Stimulated activated CD8-positive, alpha-beta memory T cell treated with anti-CD3 and anti-CD28 coated beads, Interleukin-7, amount 100 ng/mL, for 4 hours (primary cell): Measurements from ENCODE around the gene ADARB2.
A peak's percentile ranks its signal among the peaks of the same experiment; 100 is the strongest.
"Not testable (repeated sequence)": the region's sequence is repeated elsewhere in the genome, so short reads cannot be mapped to it uniquely, and the experiment has no call there.

Experiments
- DNase-seq, 2 donors: peaks; one replicate each; pipeline ENCODE4 v3.0.0-alpha.2; 2020; ENCODE audit warnings: low read depth in 2 of 2

Gene ADARB2

GRCh38 chr10:1426786-1427185 is 310.5 kb downstream of the ADARB2 start:
- no peak for DNase-seq

- DNase-seq: no peak
Observed at GRCh38 chr10:1425879-1426278, 311.4 kb downstream of the ADARB2 start.

- no peak for DNase-seq
Observed at GRCh38 chr10:1424648-1425047, 312.7 kb downstream of the ADARB2 start.

- no peak for DNase-seq
Observed at GRCh38 chr10:1423676-1424253, 313.6 kb downstream of the ADARB2 start.

GRCh38 chr10:1422275-1422674 is 315.1 kb downstream of the ADARB2 start:
- DNase-seq: no peak

- peak; percentile 15 to 36 for DNase-seq
Observed at GRCh38 chr10:1420661-1421362, 316.5 kb downstream of the ADARB2 start.

- no peak for DNase-seq
Observed at GRCh38 chr10:1419796-1420610, 317.3 kb downstream of the ADARB2 start.

GRCh38 chr10:1418031-1418550 is 319.2 kb downstream of the ADARB2 start:
- no peak for DNase-seq

- DNase-seq: no peak
Observed at GRCh38 chr10:1417574-1417973, 319.8 kb downstream of the ADARB2 start.

- no peak for DNase-seq
Observed at GRCh38 chr10:1416456-1417037, 320.8 kb downstream of the ADARB2 start.

GRCh38 chr10:1414893-1415292 is 322.4 kb downstream of the ADARB2 start:
- no peak for DNase-seq

- DNase-seq: not testable (repeated sequence)
Observed at GRCh38 chr10:1414346-1414745, 323.0 kb downstream of the ADARB2 start.

GRCh38 chr10:1413823-1414222 is 323.5 kb downstream of the ADARB2 start:
- no peak for DNase-seq

GRCh38 chr10:1413256-1413655 is 324.1 kb downstream of the ADARB2 start:
- DNase-seq: no peak

- DNase-seq: no peak
Observed at GRCh38 chr10:1412531-1413189, 324.7 kb downstream of the ADARB2 start.

GRCh38 chr10:1411956-1412355 is 325.4 kb downstream of the ADARB2 start:
- no peak for DNase-seq

GRCh38 chr10:1411451-1411850 is 325.9 kb downstream of the ADARB2 start:
- DNase-seq: no peak

- DNase-seq: no peak
Observed at GRCh38 chr10:1410469-1411395, 326.6 kb downstream of the ADARB2 start.

GRCh38 chr10:1410032-1410431 is 327.3 kb downstream of the ADARB2 start:
- DNase-seq: no peak

- DNase-seq: no peak
Observed at GRCh38 chr10:1409392-1409791, 327.9 kb downstream of the ADARB2 start.
